Epithelial cell of esophagus (primary cell): ENCODE data around the gene ATP10A.

ENCODE experiments used
- DNase-seq: peaks from one replicate; pipeline ENCODE4 v3.0.0; 2010; ENCODE audit warnings: low read depth
- H3K4me3 ChIP-seq: 2 replicates; pipeline ENCODE4 v1.5.1; 2011; ENCODE audit warnings: mild to moderate bottlenecking, low read length, control low read depth
- TF ChIP-seq, protein P1 (sequence below): IDR thresholded peaks from 2 replicates; pipeline ENCODE4 v1.5.1; 2011; ENCODE audit warnings: low read depth, mild to moderate bottlenecking, low read length, control low read depth, inconsistent platforms; ENCODE audit not compliant: insufficient read depth; ENCODE audit errors: missing control alignments

Gene ATP10A

GRCh38 chr15:25844542-25844941 lies 18.6 kb downstream of the ATP10A start:
- TF ChIP-seq, protein P1, sequence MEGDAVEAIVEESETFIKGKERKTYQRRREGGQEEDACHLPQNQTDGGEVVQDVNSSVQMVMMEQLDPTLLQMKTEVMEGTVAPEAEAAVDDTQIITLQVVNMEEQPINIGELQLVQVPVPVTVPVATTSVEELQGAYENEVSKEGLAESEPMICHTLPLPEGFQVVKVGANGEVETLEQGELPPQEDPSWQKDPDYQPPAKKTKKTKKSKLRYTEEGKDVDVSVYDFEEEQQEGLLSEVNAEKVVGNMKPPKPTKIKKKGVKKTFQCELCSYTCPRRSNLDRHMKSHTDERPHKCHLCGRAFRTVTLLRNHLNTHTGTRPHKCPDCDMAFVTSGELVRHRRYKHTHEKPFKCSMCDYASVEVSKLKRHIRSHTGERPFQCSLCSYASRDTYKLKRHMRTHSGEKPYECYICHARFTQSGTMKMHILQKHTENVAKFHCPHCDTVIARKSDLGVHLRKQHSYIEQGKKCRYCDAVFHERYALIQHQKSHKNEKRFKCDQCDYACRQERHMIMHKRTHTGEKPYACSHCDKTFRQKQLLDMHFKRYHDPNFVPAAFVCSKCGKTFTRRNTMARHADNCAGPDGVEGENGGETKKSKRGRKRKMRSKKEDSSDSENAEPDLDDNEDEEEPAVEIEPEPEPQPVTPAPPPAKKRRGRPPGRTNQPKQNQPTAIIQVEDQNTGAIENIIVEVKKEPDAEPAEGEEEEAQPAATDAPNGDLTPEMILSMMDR = no peak
- no peak overlapping the region for H3K4me3 ChIP-seq
- DNase-seq = no peak

- TF ChIP-seq, protein P1 = no peak
- H3K4me3 ChIP-seq = no peak overlapping the region
- no peak for DNase-seq
Measured at GRCh38 chr15:25844076-25844475, 19.1 kb downstream of the ATP10A start.

- TF ChIP-seq, protein P1 = no peak
- no peak for DNase-seq
- no peak overlapping the region for H3K4me3 ChIP-seq
Measured at GRCh38 chr15:25839638-25840156, 23.4 kb downstream of the ATP10A start.

- TF ChIP-seq, protein P1 = no peak
- DNase-seq = no peak
- H3K4me3 ChIP-seq = no peak overlapping the region
Measured at GRCh38 chr15:25838871-25839195, 24.3 kb downstream of the ATP10A start.

GRCh38 chr15:25838191-25838870 lies 24.8 kb downstream of the ATP10A start:
- no peak for DNase-seq
- TF ChIP-seq, protein P1 = no peak
- no peak overlapping the region for H3K4me3 ChIP-seq

DNA sequence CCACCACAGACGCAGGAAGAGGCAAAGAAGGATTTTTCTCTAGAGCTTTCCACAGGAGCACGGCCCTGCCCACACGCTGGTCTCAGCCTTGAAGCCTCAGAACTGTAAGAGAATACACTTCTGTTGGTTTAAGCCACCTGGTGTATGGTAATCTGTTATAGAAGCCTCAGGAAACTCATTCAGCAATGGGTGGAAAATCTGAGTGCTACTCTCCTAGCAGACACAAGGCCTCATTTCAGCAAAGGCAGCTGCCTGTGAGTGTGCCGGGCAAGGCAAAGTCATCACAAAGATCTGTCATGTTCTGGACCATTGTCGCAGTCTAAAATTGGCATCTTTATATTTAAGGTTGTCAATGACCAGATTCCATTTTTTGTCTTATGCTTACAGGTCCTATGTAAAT lies 31.0 kb downstream of the ATP10A start:
- no peak overlapping the region for H3K4me3 ChIP-seq
- TF ChIP-seq, protein P1 = no peak
- DNase-seq = no peak
